Kidney epithelial cell (primary cell): Measurements from ENCODE around the gene SFTPB. TPM values are rescaled to one million over a fixed set of nuclear protein-coding genes. Genes with fewer than 3 reads are reported as not detected.
"Not testable (repeated sequence)": the region's sequence is repeated elsewhere in the genome, so short reads cannot be mapped to it uniquely, and the experiment has no call there.

Experiments used
- DNase-seq: peaks from one replicate; pipeline ENCODE4 v3.0.0-alpha.2; 2010; ENCODE audit warnings: low read depth
- H3K27me3 ChIP-seq: 2 replicates; pipeline ENCODE4 v1.6.0; 2011; ENCODE audit warnings: low read length; ENCODE audit not compliant: control insufficient read depth, insufficient read depth
- H3K36me3 ChIP-seq: 2 replicates; pipeline ENCODE4 v1.5.1; 2011; ENCODE audit warnings: low read length; ENCODE audit not compliant: control insufficient read depth, insufficient read depth
- H3K4me3 ChIP-seq: 2 replicates; pipeline ENCODE4 v1.5.1; 2011; ENCODE audit warnings: low read depth, mild to moderate bottlenecking, control low read depth, low read length
- total RNA-seq: library from RNA; depleted of rRNA; stranded (reverse); fragments of >200 nt; gene quantifications from 2 replicates; pipeline ENCODE4 v1.2.3, GENCODE V29; 2015
- TF ChIP-seq, protein P1 (sequence below): IDR thresholded peaks from 2 replicates; pipeline ENCODE4 v1.5.1; 2011; ENCODE audit warnings: mild to moderate bottlenecking, moderate library complexity, low read length, control low read depth, inconsistent platforms; ENCODE audit not compliant: insufficient read depth, poor library complexity, severe bottlenecking

SFTPB gene
- not detected in 2 replicates for total RNA-seq

DNA sequence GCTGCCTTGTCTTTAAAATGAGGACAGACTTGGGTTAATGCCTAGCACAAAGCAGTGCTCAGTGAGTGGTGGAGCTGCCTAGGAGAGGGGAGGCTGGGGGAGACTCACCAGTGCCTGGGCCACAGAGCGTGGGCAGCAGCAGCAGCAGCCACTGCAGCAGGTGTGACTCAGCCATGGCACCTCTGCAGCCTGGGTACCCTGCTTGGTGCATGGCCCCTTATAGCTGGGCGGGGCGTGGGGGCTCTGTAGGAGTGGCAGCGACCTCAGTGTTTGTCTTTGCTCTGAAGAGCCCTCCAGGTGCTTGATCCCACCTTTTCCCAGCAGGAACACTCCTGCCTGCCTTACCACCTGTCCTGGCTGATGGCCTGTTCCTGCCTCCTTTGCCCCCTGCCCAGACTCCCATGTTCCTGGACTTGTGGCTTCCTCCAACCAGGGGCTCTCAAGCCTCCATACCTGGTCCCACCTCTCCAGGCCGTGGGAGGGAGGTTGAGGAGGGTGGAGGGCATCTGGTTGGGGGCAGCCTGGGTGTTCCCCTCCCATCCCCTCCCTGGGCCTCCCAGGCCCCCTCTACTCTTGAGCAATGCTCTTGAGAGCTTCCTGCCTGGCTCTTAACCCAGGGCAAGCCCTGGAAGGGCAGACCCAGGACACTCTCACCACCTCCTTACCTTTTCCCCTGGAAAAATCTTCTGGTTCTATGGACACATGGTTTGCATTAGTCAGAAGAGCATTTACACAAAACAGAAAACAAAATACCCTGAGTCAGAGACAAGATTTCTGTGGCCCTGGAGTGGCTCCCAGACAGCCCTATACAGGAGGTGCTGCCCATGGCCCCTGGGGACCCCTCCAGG is at the start of gene SFTPB:
Gene SFTPB, minus strand, starts transcription at position 191 of the 848 bp plus-strand sequence. Its CDS starts 16 bp downstream, at position 175.
- TF ChIP-seq, protein P1, sequence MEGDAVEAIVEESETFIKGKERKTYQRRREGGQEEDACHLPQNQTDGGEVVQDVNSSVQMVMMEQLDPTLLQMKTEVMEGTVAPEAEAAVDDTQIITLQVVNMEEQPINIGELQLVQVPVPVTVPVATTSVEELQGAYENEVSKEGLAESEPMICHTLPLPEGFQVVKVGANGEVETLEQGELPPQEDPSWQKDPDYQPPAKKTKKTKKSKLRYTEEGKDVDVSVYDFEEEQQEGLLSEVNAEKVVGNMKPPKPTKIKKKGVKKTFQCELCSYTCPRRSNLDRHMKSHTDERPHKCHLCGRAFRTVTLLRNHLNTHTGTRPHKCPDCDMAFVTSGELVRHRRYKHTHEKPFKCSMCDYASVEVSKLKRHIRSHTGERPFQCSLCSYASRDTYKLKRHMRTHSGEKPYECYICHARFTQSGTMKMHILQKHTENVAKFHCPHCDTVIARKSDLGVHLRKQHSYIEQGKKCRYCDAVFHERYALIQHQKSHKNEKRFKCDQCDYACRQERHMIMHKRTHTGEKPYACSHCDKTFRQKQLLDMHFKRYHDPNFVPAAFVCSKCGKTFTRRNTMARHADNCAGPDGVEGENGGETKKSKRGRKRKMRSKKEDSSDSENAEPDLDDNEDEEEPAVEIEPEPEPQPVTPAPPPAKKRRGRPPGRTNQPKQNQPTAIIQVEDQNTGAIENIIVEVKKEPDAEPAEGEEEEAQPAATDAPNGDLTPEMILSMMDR, result no peak
- Histone ChIP-seq H3K27me3 (no peaks in the 10 kb centered on the region), H3K36me3 (no peaks in the 10 kb centered on the region), H3K4me3 (no peak within 1 kb of the TSS)
- DNase-seq, result no peak

DNA sequence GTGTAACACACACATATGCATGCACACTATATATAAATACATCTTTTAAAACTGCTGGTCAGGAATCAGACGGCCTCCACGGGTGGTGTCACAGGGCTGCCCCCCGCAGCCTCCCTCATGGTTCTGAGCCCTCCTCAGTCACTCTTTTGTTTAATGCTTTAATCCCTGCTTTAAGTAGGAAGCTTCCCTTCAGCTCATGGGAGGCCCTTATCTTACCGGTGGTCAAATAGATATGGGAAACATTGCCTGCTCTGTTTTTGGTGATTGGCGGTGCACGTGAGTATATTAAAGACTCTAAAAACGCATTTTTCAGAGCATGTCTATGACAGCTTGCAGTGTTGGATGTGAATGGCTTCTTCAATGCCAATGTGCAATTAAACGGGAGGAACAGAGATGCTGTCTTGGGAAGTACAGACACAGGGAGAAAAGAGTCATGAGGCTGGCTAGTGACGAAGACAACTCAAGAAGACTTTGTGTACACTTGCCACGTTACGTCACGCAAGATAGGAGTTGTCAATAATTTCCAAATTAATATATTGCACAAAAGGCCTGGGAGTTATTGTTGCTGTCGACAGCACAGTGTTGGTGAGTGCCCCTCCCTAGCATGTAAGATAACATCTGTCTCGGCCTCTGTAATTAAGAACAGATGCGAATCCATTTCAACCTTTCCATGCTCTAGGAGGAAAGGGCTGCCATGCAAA is 49.5 kb upstream of the SFTPB start:
- Histone ChIP-seq H3K4me3 (no peak overlapping the region), H3K36me3 (no peaks in the 10 kb centered on the region), H3K27me3 (peaks cover 12% of the 10 kb centered on the region)
- TF ChIP-seq, protein P1, result no peak
- DNase-seq, result no peak

DNA sequence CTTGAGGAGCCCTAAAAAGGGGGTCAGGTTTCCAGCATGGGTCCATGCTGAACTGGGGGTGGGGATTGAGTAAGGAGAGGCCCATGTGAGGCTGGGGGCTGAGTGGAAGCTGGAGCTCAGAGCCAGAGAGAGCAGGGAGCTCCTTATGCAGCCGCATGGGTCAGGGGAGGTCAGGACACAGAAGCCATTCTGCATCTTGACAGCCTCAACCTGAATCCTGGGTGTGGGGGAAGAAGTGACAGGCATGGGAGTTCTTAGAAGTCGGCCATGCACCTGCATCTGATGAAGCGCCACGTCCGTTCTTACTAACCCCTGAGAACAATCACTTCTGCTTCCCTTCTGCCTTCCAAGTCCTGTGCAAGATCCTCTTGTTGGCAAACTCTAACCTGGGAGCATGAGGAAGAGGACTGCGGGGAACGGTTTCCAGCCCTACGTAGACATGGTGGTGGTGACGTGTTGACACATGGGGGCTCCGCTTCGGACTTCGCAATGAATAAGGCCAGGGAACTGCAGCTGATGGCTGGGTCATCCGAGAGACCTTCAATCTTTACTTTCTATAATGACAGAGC is 48.4 kb upstream of the SFTPB start:
- H3K36me3 ChIP-seq, result no peaks in the 10 kb centered on the region
- H3K27me3 ChIP-seq, result peaks cover 12% of the 10 kb centered on the region
- DNase-seq, result no peak
- TF ChIP-seq, protein P1, result no peak
- no peak overlapping the region for H3K4me3 ChIP-seq

DNA sequence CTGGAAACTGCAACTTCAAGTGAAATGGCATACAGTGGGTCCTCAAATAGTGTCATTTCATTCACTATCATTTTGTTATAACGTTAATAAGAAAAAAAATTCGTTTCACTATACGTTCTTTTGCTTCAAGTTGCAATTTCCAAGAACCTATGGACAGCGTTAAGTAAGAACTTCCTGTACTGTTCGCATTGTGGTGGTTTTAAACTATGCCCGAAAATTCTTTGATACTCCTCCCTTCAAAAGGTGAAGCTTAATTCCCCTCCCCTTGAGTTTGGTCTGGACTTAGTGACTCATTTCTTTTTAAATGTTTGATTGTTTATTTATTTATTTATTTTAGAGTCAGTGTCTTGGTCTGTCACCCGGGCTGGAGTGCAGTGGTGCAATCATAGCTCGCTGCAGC is 46.8 kb upstream of the SFTPB start:
- TF ChIP-seq, protein P1, result no peak
- peaks cover 12% of the 10 kb centered on the region for H3K27me3 ChIP-seq

DNA sequence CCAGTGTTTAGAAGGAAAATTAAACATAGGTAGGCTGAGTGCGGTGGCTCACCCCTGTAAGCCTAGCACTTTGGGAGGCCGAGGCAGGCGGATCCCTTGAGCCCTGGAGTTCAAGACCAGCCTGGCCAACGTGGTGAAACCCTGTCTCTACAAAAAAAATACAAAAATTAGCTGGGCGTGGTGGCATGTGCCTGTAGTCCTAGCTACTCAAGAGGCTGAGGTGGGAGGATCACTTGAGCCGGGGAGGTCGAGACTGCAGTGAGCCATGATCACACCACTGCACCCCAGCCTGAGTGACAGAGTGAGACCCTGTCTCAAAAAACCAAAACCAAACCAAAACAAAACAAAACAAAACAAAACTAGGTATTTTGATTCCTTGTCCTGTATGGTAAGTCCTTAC is 46.4 kb upstream of the SFTPB start:
- not testable (repeated sequence) for H3K4me3 ChIP-seq, H3K27me3 ChIP-seq, H3K36me3 ChIP-seq, DNase-seq

More for the DNA sequence above, 46.8 kb upstream of the SFTPB start:
- H3K36me3 ChIP-seq, result no peaks in the 10 kb centered on the region
- DNase-seq, result no peak
- H3K4me3 ChIP-seq, result no peak overlapping the region

DNA sequence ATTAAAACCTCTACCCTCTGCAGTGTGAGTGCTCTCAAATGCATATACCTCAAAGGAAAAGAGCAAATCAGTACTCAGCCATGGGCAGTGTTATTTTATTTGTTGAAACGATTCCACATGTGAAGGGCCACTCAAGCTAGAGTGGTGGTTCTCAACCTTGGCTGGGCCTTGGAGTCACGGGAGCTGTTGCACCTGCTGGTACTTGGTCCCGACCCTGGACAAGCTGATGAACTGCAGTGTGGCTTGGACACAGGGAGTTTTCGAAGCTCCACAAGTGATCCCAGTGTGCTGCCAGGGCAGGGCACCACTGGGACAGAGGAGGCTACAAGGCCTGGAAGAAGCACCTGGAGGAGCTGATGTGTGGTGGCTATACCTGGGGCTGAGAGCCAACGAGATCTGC is 45.8 kb upstream of the SFTPB start:
- Histone ChIP-seq H3K36me3 (no peaks in the 10 kb centered on the region), H3K27me3 (peaks cover 4% of the 10 kb centered on the region), H3K4me3 (no peak overlapping the region)
- DNase-seq, result no peak
- TF ChIP-seq, protein P1, result no peak
